Glutamatergic neuron (in vitro differentiated cells): Measurements from ENCODE around the gene ZACN. TPM values are rescaled to one million over a fixed set of nuclear protein-coding genes. Genes with fewer than 3 reads are reported as not detected.

Experiments used
- DNase-seq: peaks from one replicate; pipeline ENCODE4 v3.0.0; 2022
- H3K27ac Mint-ChIP-seq: one replicate; pipeline ENCODE4 v1.8.0; 2020; ENCODE audit warnings: mild to moderate bottlenecking, mixed read lengths, inconsistent platforms; ENCODE audit not compliant: unreplicated experiment
- H3K27me3 Mint-ChIP-seq: one replicate; pipeline ENCODE4 v1.8.0; 2020; ENCODE audit warnings: mild to moderate bottlenecking, moderate library complexity, mixed read lengths, inconsistent platforms; ENCODE audit not compliant: unreplicated experiment
- H3K36me3 Mint-ChIP-seq: one replicate; pipeline ENCODE4 v1.8.0; 2020; ENCODE audit warnings: mild to moderate bottlenecking, mixed read lengths, inconsistent platforms; ENCODE audit not compliant: unreplicated experiment
- H3K4me1 Mint-ChIP-seq: one replicate; pipeline ENCODE4 v1.8.0; 2020; ENCODE audit warnings: mild to moderate bottlenecking, low read depth, mixed read lengths, inconsistent platforms; ENCODE audit not compliant: unreplicated experiment
- H3K4me3 Mint-ChIP-seq: one replicate; pipeline ENCODE4 v1.8.0; 2020; ENCODE audit warnings: mild to moderate bottlenecking, mixed read lengths, inconsistent platforms; ENCODE audit not compliant: unreplicated experiment
- H3K9me3 Mint-ChIP-seq: one replicate; pipeline ENCODE4 v1.8.0; 2020; ENCODE audit warnings: mild to moderate bottlenecking, moderate library complexity, mixed read lengths, inconsistent platforms; ENCODE audit not compliant: unreplicated experiment
- total RNA-seq: library from RNA; stranded (reverse); fragmentation: NEBNext Ultra II Directional; extraction: Animal tissue kit (Norgen Biotek cat#: 25700); gene quantifications from one replicate; pipeline ENCODE4 v1.2.1, GENCODE V29; 2021; ENCODE audit not compliant: unreplicated experiment
- TF ChIP-seq, protein P1 (sequence below): fragments of 200-600 bp; sonication (generic); IDR thresholded peaks from one replicate; pipeline ENCODE4 v1.5.0; 2021; ENCODE audit not compliant: partially characterized antibody, unreplicated experiment

ZACN gene
- total RNA-seq, 1 donor from 2014 or later = 1.9 TPM

DNA sequence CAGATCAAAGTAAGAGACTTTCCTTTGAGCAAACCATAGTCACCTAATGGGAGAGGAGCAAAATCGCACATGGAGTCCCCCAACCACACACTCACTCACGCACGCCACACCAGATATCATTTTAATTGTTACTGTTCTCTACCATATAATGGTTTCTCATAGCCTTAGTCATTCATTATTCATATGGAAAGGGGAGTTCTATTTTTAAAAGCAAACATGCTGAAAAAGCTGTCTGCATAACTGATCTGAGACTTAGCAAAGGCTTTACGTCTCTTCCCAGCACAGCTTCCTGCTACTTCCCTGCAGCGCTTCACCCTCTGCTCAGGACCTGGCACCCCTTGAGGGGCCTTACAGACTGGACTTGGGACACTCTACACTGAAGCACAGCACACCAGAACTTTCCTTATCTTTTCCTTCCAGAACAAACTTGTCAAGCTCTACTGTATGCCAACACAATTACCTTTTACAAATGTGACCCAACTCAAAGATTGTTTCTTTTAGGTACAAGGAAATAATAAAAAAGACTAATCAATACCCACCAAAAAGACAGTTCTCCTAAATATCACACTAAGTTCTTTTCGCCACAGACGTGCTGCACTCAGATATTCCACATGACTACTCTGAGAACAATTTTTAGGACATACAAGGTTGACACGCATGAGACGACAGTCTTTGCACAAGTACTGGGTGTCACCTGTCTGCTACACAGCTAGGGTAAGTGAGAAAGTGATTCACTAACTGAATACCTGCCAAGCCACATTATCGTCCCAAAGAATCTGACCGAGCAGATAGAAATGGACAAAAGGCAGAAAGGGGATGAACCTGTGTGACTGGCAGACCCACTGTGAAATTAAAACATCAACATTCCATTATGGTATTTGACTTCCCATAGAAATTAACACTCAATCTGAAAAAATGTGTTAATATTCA lies 28.2 kb upstream of the ZACN start:
- H3K4me1 Mint-ChIP-seq = peaks cover 2% of the 10 kb centered on the region
- peaks cover 2% of the 10 kb centered on the region for H3K27me3 Mint-ChIP-seq
- H3K27ac Mint-ChIP-seq = no peak overlapping the region
- H3K9me3 Mint-ChIP-seq = no peaks in the 10 kb centered on the region
- TF ChIP-seq, protein P1, sequence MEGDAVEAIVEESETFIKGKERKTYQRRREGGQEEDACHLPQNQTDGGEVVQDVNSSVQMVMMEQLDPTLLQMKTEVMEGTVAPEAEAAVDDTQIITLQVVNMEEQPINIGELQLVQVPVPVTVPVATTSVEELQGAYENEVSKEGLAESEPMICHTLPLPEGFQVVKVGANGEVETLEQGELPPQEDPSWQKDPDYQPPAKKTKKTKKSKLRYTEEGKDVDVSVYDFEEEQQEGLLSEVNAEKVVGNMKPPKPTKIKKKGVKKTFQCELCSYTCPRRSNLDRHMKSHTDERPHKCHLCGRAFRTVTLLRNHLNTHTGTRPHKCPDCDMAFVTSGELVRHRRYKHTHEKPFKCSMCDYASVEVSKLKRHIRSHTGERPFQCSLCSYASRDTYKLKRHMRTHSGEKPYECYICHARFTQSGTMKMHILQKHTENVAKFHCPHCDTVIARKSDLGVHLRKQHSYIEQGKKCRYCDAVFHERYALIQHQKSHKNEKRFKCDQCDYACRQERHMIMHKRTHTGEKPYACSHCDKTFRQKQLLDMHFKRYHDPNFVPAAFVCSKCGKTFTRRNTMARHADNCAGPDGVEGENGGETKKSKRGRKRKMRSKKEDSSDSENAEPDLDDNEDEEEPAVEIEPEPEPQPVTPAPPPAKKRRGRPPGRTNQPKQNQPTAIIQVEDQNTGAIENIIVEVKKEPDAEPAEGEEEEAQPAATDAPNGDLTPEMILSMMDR = no peak
- no peak for DNase-seq
- H3K4me3 Mint-ChIP-seq = no peak overlapping the region
- no peaks in the 10 kb centered on the region for H3K36me3 Mint-ChIP-seq

DNA sequence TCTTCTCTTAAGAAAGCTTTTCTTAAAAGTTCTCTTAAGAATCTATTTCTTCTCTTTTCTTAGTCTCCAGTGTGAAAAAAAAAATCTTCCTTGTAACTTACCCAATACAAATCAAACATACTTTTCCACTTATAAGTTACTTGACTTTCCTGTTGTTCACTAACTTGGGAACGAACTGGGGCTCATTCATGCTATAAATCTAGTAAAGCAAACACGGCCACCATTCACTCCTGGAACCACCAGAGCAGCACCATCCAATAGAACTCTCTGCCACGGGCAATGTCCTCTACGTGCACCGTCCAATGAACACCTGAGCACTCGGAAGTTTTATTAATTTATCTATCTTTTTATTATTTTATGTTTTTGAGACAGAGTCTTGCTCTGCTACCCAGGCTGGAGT lies 27.4 kb upstream of the ZACN start:
- no peaks in the 10 kb centered on the region for H3K27me3 Mint-ChIP-seq
- H3K36me3 Mint-ChIP-seq = no peaks in the 10 kb centered on the region
- TF ChIP-seq, protein P1 = no peak
- H3K27ac Mint-ChIP-seq = no peak overlapping the region
- no peak for DNase-seq
- H3K4me3 Mint-ChIP-seq = no peak overlapping the region
- peaks cover 2% of the 10 kb centered on the region for H3K4me1 Mint-ChIP-seq
- no peaks in the 10 kb centered on the region for H3K9me3 Mint-ChIP-seq

DNA sequence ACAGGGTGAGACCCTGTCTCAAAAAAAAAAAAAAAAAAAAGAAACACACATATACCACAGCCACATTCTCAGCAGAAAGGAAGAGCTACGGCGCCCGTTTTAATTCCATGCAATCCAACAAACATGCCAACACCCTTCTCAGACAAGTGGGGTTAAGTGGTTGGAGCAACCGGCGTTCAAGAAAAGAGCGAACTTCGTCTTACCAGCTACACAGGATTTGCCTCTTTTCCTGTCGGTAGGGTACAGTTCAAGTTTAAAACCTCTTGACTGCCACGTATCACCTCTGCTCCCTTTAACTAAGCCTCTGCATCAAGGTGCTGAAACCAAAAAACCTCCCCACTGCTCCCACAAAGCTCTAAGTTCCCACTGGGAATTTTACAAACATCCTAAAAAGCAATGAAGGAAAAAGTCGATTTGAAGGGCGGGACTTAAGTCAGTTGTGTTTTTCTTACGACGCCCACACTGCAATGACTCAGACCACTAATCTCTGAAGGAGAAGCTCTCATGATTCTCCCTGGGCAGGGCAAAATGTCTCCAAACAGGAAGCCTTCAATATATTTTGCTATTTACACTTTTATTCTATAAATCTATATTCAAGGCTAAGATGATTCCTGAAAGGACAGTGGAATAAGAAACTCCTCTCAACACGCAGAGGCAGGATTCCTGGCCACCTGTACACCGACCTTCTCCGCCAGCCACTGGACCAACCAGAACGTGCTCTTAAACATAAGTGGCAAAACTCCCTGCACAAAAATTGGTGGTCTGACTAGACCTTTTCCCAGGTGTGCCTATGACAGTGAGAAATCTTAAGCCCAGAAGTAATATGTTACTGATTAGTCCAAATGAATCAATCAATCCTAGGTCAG lies 25.5 kb upstream of the ZACN start:
- Mint-ChIP-seq H3K27me3 (no peaks in the 10 kb centered on the region), H3K4me1 (peaks cover 2% of the 10 kb centered on the region), H3K4me3 (no peak overlapping the region), H3K9me3 (no peaks in the 10 kb centered on the region), H3K36me3 (no peaks in the 10 kb centered on the region), H3K27ac (no peak overlapping the region)
- DNase-seq = no peak
- TF ChIP-seq, protein P1 = no peak

DNA sequence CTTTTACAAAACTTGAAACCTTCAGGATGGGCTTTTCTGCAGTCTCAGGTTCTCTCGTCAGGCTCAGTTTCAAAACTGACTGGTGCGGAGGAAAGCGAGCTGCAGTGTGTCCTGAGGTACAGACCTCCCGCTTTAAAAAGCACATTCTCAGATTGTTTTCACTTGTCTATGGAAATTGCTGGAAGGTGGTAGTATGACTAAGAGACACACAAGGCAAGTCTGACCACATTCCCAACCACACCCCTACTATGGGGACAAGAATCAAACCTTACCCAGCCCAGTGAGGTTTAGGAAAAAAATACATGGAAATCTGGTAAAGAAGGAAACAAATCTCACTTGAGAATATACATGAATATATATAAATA lies 24.9 kb upstream of the ZACN start:
- TF ChIP-seq, protein P1 = no peak
- H3K4me3 Mint-ChIP-seq = no peak overlapping the region
- no peaks in the 10 kb centered on the region for H3K27me3 Mint-ChIP-seq
- no peaks in the 10 kb centered on the region for H3K9me3 Mint-ChIP-seq
- H3K36me3 Mint-ChIP-seq = no peaks in the 10 kb centered on the region
- DNase-seq = no peak
- peaks cover 2% of the 10 kb centered on the region for H3K4me1 Mint-ChIP-seq
- no peak overlapping the region for H3K27ac Mint-ChIP-seq
